ENCODE measurements around the gene SLC19A1. TPM values are rescaled to one million over a fixed set of nuclear protein-coding genes. Genes with fewer than 3 reads are reported as not detected.

SLC19A1 gene
- total RNA-seq, 2 donors from 2014 or later, result 12.2 to 15.5 TPM

DNA sequence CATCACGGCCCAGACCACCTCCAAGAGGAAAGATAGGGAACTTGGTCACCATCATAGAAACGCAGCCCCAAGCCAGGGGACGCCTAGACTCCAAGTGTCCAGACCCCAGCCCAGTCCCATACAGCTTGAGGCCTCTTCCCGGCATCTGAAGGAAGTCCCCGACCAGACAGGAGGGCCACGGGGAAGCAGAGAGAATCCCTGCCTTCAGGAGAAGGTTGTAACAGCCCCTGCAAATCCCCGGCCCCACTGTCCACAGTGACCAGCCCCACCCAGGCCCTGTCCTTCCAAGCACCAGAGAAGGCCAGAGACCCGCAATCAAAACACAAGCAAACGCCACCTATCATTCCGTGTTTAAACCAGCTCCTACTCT is 1.7 kb downstream of the SLC19A1 start:
- Histone ChIP-seq H3K9me3 (no peaks in the 10 kb centered on the region), H3K4me1 (replicated peaks) (peaks cover 4% of the 10 kb centered on the region), H3K36me3 (no peaks in the 10 kb centered on the region), H3K27me3 (replicated peaks; ENCODE audit: insufficient read depth) (no peaks in the 10 kb centered on the region), H3K4me3 (no peak overlapping the region), H3K27ac (no peak overlapping the region)
- intact Hi-C loops (cut with DNase I), result no loop called here
- DNase-seq (ENCODE audit: low spot score), result no peak
- TF ChIP-seq, protein P1, sequence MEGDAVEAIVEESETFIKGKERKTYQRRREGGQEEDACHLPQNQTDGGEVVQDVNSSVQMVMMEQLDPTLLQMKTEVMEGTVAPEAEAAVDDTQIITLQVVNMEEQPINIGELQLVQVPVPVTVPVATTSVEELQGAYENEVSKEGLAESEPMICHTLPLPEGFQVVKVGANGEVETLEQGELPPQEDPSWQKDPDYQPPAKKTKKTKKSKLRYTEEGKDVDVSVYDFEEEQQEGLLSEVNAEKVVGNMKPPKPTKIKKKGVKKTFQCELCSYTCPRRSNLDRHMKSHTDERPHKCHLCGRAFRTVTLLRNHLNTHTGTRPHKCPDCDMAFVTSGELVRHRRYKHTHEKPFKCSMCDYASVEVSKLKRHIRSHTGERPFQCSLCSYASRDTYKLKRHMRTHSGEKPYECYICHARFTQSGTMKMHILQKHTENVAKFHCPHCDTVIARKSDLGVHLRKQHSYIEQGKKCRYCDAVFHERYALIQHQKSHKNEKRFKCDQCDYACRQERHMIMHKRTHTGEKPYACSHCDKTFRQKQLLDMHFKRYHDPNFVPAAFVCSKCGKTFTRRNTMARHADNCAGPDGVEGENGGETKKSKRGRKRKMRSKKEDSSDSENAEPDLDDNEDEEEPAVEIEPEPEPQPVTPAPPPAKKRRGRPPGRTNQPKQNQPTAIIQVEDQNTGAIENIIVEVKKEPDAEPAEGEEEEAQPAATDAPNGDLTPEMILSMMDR (IDR thresholded peaks at IDR 0.05), result no peak
- WGBS, result 95% methylated on average over 10 of the region's 10 CpGs

- Histone ChIP-seq H3K4me3 (no peak overlapping the region), H3K36me3 (no peaks in the 10 kb centered on the region), H3K27ac (no peak overlapping the region), H3K9me3 (no peaks in the 10 kb centered on the region), H3K4me1 (replicated peaks) (peaks cover 4% of the 10 kb centered on the region), H3K27me3 (replicated peaks; ENCODE audit: insufficient read depth) (no peaks in the 10 kb centered on the region)
- no peak for DNase-seq (ENCODE audit: low spot score)
- TF ChIP-seq, protein P1 (IDR thresholded peaks at IDR 0.05), result no peak
- TF ChIP-seq POLR2A (IDR thresholded peaks at IDR 0.05), result no peak
- no peak for TF ChIP-seq POLR2AphosphoS5 (IDR thresholded peaks at IDR 0.05)
- intact Hi-C loops (cut with DNase I), result no loop called here
- WGBS, result 89% methylated on average over 24 of the region's 24 CpGs
Measured at GRCh38 chr21:45539796-45540600, 2.2 kb downstream of the SLC19A1 start.

- H3K4me3 ChIP-seq, result no peak overlapping the region
- intact Hi-C loops (cut with DNase I), result no loop called here
- no peaks in the 10 kb centered on the region for H3K27me3 ChIP-seq (replicated peaks; ENCODE audit: insufficient read depth)
- no peak for DNase-seq (ENCODE audit: low spot score)
- no peaks in the 10 kb centered on the region for H3K9me3 ChIP-seq
- peaks cover 4% of the 10 kb centered on the region for H3K4me1 ChIP-seq (replicated peaks)
- TF ChIP-seq POLR2AphosphoS5 (IDR thresholded peaks at IDR 0.05), result no peak
- TF ChIP-seq POLR2A (IDR thresholded peaks at IDR 0.05), result no peak
- TF ChIP-seq, protein P1 (IDR thresholded peaks at IDR 0.05), result no peak
- no peaks in the 10 kb centered on the region for H3K36me3 ChIP-seq
- no peak overlapping the region for H3K27ac ChIP-seq
- WGBS, result 90% methylated on average over 17 of the region's 17 CpGs
Measured at GRCh38 chr21:45539046-45539795, 3.0 kb downstream of the SLC19A1 start.

DNA sequence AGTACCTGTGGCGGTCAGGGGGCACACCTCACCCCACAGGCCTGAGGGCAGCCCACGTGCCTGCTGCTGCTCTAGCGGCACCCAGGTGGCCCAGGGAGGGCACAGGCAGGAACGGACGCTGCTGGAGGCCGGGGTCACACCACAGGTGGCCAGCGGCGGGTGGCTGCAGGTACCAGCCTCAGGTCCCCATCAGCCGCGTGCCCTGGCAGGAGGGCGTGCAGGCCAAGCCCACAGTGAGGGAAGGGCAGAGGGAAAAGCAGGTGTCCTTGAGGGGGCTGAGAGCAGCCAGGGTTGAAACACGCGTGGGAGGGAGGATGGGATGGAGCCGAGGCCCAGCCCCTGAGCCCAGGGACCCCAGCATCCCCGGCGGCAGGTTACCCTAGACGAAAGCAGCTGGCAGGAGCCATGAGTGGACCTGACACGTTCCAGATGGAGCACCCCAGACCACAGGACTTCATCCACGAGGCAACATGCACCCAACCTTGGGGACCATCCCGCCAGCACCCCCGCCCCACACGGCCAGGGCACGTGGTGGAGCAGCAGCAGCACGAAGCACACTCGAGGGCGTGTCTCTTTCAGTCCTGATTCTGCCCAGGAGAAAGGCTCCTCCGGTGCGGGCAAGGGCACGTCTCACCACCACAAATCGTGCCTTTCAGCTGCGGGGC is 3.7 kb downstream of the SLC19A1 start:
- WGBS, result 86% methylated on average over 30 of the region's 31 CpGs
- Histone ChIP-seq H3K4me1 (replicated peaks) (peaks cover 4% of the 10 kb centered on the region), H3K27ac (no peak overlapping the region), H3K4me3 (no peak overlapping the region), H3K36me3 (no peaks in the 10 kb centered on the region), H3K9me3 (no peaks in the 10 kb centered on the region), H3K27me3 (replicated peaks; ENCODE audit: insufficient read depth) (no peaks in the 10 kb centered on the region)
- intact Hi-C loops (cut with DNase I), result no loop called here
- no peak for DNase-seq (ENCODE audit: low spot score)
- no peak for TF ChIP-seq POLR2A (IDR thresholded peaks at IDR 0.05)
- TF ChIP-seq, protein P1 (IDR thresholded peaks at IDR 0.05), result no peak
- no peak for TF ChIP-seq POLR2AphosphoS5 (IDR thresholded peaks at IDR 0.05)

All from prostate gland (tissue), 2 donors.